GM18951 (cell line): ENCODE results near the gene CELF4.

Experiments
- POLR2A ChIP-seq: IDR thresholded peaks from 4 replicates; pipeline ENCODE4 v1.6.1; 2011; ENCODE audit warnings: mild to moderate bottlenecking; ENCODE audit not compliant: insufficient read length, insufficient read depth; ENCODE audit errors: extremely low read depth
- in situ Hi-C: fragments of 300-500 bp; cut with MboI; formaldehyde crosslinking; loops from one replicate; pipeline ENCODE4 v1.12.0; 2022; ENCODE audit warnings: low sequenced_read_pairs, mixed read lengths, inconsistent platforms; ENCODE audit not compliant: unreplicated experiment

Gene CELF4

GRCh38 chr18:37584217-37584616, 18.6 kb upstream of the CELF4 start:
- TF ChIP-seq POLR2A: no peak
- in situ Hi-C loops: no loop called here

GRCh38 chr18:37582261-37582660, 16.7 kb upstream of the CELF4 start:
- TF ChIP-seq POLR2A: no peak

GRCh38 chr18:37578886-37579513, 13.4 kb upstream of the CELF4 start:
- in situ Hi-C loops: no loop called here
- TF ChIP-seq POLR2A: no peak

More at GRCh38 chr18:37582261-37582660, 16.7 kb upstream of the CELF4 start:
- in situ Hi-C loops: no loop called here

- in situ Hi-C loops: no loop called here
- TF ChIP-seq POLR2A: no peak
Observed at GRCh38 chr18:37578182-37578678, 12.6 kb upstream of the CELF4 start.

GRCh38 chr18:37577051-37577611, 11.5 kb upstream of the CELF4 start:
- no peak for TF ChIP-seq POLR2A
- in situ Hi-C loops: no loop called here

GRCh38 chr18:37575646-37576045, 10.0 kb upstream of the CELF4 start:
- in situ Hi-C loops: no loop called here
- TF ChIP-seq POLR2A: no peak

GRCh38 chr18:37574113-37574512, 8.5 kb upstream of the CELF4 start:
- in situ Hi-C loops: no loop called here
- no peak for TF ChIP-seq POLR2A

- in situ Hi-C loops: no loop called here
- TF ChIP-seq POLR2A: no peak
Observed at GRCh38 chr18:37572736-37573135, 7.1 kb upstream of the CELF4 start.

- TF ChIP-seq POLR2A: no peak
- in situ Hi-C loops: no loop called here
Observed at GRCh38 chr18:37571266-37571665, 5.7 kb upstream of the CELF4 start.

- no peak for TF ChIP-seq POLR2A
- in situ Hi-C loops: no loop called here
Observed at GRCh38 chr18:37570336-37570930, 4.8 kb upstream of the CELF4 start.

- no peak for TF ChIP-seq POLR2A
- in situ Hi-C loops: no loop called here
Observed at GRCh38 chr18:37568671-37569070, 3.1 kb upstream of the CELF4 start.

GRCh38 chr18:37567994-37568359, 2.4 kb upstream of the CELF4 start:
- no peak for TF ChIP-seq POLR2A
- in situ Hi-C loops: no loop called here

GRCh38 chr18:37567061-37567993, 1.7 kb upstream of the CELF4 start:
- in situ Hi-C loops: no loop called here

More at GRCh38 chr18:37567061-37567993, 1.7 kb upstream of the CELF4 start:
- TF ChIP-seq POLR2A: no peak
